Right renal pelvis (tissue), 4 donors: ENCODE measurements around the gene ANKS1B. TPM values are rescaled to one million over a fixed set of nuclear protein-coding genes. Genes with fewer than 3 reads are reported as not detected.
"Not testable (repeated sequence)": the region's sequence is repeated elsewhere in the genome, so short reads cannot be mapped to it uniquely, and the experiment has no call there.

Source experiments
- DNase-seq, 4 donors: peaks; one replicate each; pipeline ENCODE4 v3.0.0-alpha.2; 2013; ENCODE audit warnings: low read depth in 4 of 4, low spot score in 3 of 4, missing footprints in 1 of 4
- polyA plus RNA-seq, 4 donors: library from polyadenylated mRNA; unstranded; fragments of 120-200 nt; gene quantifications; one replicate each; pipeline ENCODE4 v1.2.1, GENCODE V29; 2013; ENCODE audit not compliant: insufficient read length in 4 of 4

The ANKS1B gene
- polyA plus RNA-seq, 4 donors, result 3.1 to 3.9 (median 3.7) TPM

- DNase-seq, result no peak
Measured at GRCh38 chr12:99611117-99611516, 373.6 kb downstream of the ANKS1B start.

GRCh38 chr12:99609455-99610181, 375.1 kb downstream of the ANKS1B start:
- no peak for DNase-seq

GRCh38 chr12:99600388-99600787, 384.3 kb downstream of the ANKS1B start:
- DNase-seq, result no peak

- no peak for DNase-seq
Measured at GRCh38 chr12:99598785-99599184, 386.0 kb downstream of the ANKS1B start.

- DNase-seq, result no peak
Measured at GRCh38 chr12:99596762-99597161, 388.0 kb downstream of the ANKS1B start.

GRCh38 chr12:99577125-99577524, 407.6 kb downstream of the ANKS1B start:
- DNase-seq, result not testable (repeated sequence)

GRCh38 chr12:99573980-99574379, 410.8 kb downstream of the ANKS1B start:
- DNase-seq, result no peak

- no peak for DNase-seq
Measured at GRCh38 chr12:99567072-99567471, 417.7 kb downstream of the ANKS1B start.

- no peak for DNase-seq
Measured at GRCh38 chr12:99558109-99558508, 426.6 kb downstream of the ANKS1B start.

GRCh38 chr12:99553461-99553860, 431.3 kb downstream of the ANKS1B start:
- DNase-seq, result no peak

- DNase-seq, result no peak
Measured at GRCh38 chr12:99552022-99552421, 432.7 kb downstream of the ANKS1B start.

- DNase-seq, result no peak
Measured at GRCh38 chr12:99549651-99550050, 435.1 kb downstream of the ANKS1B start.

GRCh38 chr12:99549196-99549595, 435.5 kb downstream of the ANKS1B start:
- DNase-seq, result no peak

GRCh38 chr12:99544457-99544856, 440.3 kb downstream of the ANKS1B start:
- no peak for DNase-seq

- no peak for DNase-seq
Measured at GRCh38 chr12:99529966-99530365, 454.8 kb downstream of the ANKS1B start.

- DNase-seq, result no peak
Measured at GRCh38 chr12:99528478-99528877, 456.3 kb downstream of the ANKS1B start.

- DNase-seq, result no peak
Measured at GRCh38 chr12:99523853-99524252, 460.9 kb downstream of the ANKS1B start.

GRCh38 chr12:99522456-99522855, 462.3 kb downstream of the ANKS1B start:
- DNase-seq, result no peak

GRCh38 chr12:99521664-99522063, 463.1 kb downstream of the ANKS1B start:
- no peak for DNase-seq

- no peak for DNase-seq
Measured at GRCh38 chr12:99513066-99513465, 471.7 kb downstream of the ANKS1B start.

GRCh38 chr12:99505805-99506204, 478.9 kb downstream of the ANKS1B start:
- no peak for DNase-seq

GRCh38 chr12:99498756-99499155, 486.0 kb downstream of the ANKS1B start:
- no peak for DNase-seq

- no peak for DNase-seq
Measured at GRCh38 chr12:99495799-99496198, 488.9 kb downstream of the ANKS1B start.
